GM18499 (cell line): ENCODE data around the gene MYMX.
"Not testable (repeated sequence)": the region's sequence is repeated elsewhere in the genome, so short reads cannot be mapped to it uniquely, and the experiment has no call there.

Source experiments
- ATAC-seq: cut with Tn5 transposase; IDR thresholded peaks from one replicate; pipeline ENCODE4 v1.9.1; 2021; ENCODE audit warnings: moderate number of reproducible peaks; ENCODE audit not compliant: insufficient read depth, unreplicated experiment

MYMX gene

GRCh38 chr6:44185953-44186634 lies 30.6 kb upstream of the MYMX start:
- ATAC-seq = no peak

GRCh38 chr6:44186635-44187025 lies 30.1 kb upstream of the MYMX start:
- no peak for ATAC-seq

DNA sequence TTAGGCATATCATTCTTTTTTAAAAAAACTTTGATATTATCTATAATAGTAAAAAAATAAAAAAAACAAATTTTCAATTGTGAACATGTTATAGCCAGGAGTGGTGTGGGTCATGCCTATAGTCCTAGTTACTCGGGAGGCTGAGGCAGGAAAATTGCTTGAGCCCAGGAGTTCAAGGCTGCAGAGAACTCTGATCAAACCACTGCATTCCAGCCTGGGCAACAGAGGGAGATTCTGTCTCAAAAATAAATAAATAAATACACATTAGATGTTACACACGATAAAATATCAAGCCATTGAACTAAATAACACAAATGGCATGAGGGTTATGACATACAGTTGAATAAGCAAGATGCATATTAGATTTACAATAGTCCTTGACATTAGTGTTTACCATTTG lies 27.9 kb upstream of the MYMX start:
- ATAC-seq = no peak

DNA sequence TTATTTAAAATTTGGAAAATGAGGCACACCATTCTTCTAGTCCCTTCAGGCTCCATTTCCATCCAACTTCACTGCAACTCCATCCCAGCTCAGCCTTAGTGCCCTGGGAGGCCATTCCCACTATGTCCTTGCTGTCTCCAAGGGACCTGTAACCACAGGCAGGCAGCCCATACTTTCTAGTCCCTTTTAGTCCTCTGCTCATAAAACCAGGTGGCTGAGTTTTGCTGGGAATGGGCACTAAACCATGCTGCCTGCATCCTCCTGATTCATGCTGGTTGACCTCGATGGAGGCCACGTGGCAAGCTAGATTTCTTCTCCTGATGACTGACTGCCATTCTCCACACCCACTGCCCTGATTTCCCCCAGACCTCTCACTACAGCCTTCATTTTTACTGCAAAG lies 27.5 kb upstream of the MYMX start:
- no peak for ATAC-seq

DNA sequence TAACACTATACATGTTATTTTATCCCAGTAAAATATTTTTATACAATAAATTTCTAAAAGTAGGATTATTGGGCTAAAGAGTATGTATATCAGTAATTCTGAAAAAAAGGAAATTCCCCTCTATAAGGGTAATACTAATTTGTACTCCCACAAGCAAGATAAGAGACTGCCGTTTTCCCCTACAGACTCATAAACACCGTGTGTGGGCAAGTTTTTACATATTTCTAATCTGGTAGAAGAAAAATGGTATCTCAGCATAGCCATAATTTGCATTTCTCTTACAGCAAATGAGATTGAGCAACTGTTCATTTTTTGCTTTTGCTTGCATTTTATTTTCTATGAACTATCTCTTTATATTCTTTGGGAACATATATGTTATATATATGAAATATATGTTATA lies 26.0 kb upstream of the MYMX start:
- no peak for ATAC-seq

DNA sequence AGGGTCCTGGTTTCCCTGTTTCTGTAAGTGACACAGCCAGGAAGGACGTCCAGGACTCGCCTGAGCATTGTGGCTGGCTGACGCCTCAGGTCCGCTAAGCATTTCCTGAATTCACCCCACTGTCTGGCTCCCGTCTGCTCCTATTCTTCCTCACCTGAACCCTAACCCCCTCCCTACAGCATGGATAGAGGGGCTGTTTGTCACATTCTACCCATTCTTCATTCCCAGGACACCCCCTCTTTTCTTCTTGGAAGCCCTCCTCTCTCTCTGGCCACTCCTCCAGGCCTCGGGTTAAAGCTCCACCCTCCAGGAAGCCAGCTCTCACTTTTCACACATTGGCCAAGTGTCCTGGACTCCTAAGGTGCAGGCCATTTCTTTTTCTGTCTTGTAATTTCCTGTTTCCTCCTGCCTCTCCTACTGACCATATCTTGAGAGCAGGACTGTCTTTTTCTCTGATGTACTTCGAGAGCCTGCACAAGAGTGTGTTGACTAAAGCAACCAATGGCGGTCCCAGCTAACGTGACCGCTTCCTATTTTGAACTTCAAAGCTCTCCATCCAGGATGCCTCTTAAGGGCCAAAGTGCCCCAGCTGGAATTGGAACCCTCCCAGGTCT lies 24.2 kb upstream of the MYMX start:
- no peak for ATAC-seq

- ATAC-seq = no peak
These were observed 23.3 kb upstream of the MYMX start for GRCh38 chr6:44193307-44193910.

DNA sequence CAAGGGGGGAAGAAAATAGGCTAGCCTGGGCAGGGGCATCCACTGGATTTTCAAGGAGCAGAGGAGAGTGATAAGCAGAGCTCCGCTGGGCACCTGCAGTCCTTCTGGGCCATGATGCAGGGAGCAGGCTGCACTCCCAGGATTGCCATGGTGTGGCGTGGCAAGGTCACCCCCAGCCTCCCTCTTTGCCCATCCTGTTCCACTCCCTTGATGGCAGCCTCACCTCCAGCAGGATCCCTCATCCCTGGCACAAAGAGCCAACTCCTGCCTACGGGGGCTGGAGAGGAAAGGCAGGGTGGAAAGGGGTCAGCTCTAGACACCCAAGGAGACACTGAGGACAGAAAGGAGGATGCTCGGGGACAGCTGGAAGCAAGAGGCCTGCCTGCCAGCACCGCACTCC lies 22.4 kb upstream of the MYMX start:
- ATAC-seq = no peak

DNA sequence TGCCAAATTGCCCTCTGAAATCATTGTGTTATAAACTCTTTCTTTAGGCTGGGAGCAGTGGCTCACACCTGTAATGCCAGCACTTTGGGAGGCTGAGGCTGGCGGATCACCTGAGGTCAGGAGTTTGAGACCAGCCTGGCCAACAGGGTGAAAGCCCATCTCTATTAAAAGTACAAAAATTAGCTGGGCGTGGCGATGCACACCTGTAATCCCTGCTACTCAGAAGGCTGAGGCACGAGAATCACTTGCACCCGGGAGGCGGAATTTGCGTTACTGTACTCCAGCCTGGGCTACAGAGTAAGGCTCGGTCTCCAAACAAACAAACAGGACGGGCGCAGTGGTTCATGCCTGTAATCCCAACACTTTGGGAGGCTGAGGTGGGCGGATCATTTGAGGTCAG lies 20.4 kb upstream of the MYMX start:
- not testable (repeated sequence) for ATAC-seq

GRCh38 chr6:44198684-44199083 lies 18.0 kb upstream of the MYMX start:
- no peak for ATAC-seq

- no peak for ATAC-seq
These were observed 16.8 kb upstream of the MYMX start for GRCh38 chr6:44199883-44200282.

DNA sequence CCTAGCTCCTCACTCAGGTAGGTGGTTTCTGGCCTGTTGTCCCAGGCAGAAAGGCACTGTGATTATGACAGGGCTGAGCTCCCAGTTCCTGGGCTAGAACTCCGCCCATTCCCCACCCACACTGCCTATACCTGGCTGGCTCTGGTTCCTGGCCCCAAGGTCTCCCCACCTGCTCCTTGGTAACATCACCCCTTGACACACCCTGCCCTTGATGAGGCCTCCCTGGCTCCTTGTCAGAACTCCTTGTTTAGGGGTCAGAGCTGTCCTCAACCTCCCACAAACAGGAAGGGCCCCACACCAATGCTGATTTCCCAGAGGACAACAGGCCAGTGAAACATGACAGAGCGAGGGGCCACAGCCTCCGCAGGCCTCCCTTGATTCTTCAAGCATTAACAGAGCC lies 15.5 kb upstream of the MYMX start:
- no peak for ATAC-seq

DNA sequence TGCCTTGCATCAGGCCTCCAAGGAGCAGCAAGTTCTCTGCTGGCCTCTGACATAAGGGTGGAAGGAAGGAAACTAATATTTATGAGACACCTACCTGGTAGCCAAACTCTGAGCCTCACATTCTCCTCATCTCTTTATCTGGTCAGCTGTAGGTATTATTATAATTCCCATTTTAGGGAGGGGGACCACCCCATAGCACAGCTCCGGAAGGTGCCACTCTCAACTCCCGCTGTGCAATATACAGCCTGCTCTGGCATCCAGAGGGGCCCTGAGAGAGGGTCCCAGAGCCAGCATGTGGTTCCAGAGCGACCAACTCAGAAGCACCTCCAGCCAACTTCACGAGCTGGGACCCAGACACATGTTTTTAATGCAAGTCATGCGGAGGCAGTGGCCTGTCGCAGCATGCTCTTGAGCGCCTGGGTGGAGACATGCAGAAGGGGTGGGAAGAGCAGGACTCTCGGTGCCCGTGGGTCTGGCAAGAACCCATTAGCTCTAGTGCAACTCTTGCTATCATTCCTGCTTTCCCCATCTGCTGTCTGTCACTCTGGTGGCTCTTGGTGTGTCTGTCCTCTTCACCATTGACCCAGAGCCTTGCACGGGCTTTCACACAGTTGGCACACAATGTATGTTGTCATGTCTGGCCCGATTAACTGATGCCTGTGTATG lies 15.0 kb upstream of the MYMX start:
- no peak for ATAC-seq

DNA sequence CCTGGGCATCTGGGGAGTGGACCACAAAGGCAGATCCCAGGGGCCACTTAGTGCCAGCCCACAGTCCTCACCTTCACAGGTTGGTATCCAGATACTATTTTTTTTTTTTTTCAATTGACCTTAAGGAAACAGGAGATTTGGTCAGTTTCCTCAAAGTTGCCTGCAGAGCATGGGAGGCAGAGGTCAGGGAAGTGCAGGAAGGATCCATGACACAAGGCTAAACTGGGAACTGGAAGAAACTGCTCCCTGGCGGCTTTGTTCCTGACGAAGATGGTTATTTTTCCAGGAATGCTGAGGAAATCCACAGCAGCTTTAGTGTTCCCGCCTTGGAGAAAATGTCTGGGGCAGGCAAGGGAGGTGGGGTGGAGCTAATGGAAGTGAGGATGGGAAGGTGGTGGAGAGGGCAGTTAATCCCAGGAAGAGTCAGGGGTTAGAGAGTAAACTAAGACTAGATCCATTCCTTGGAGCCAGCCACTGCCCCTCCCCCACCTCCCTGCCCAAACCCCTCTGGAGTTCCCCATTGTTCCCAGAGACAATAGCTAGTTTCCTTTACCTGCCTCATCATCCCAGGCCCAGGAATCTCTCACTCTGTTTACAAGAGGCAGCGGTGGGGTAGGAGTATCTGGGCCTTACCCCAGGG lies 14.3 kb upstream of the MYMX start:
- ATAC-seq = no peak

DNA sequence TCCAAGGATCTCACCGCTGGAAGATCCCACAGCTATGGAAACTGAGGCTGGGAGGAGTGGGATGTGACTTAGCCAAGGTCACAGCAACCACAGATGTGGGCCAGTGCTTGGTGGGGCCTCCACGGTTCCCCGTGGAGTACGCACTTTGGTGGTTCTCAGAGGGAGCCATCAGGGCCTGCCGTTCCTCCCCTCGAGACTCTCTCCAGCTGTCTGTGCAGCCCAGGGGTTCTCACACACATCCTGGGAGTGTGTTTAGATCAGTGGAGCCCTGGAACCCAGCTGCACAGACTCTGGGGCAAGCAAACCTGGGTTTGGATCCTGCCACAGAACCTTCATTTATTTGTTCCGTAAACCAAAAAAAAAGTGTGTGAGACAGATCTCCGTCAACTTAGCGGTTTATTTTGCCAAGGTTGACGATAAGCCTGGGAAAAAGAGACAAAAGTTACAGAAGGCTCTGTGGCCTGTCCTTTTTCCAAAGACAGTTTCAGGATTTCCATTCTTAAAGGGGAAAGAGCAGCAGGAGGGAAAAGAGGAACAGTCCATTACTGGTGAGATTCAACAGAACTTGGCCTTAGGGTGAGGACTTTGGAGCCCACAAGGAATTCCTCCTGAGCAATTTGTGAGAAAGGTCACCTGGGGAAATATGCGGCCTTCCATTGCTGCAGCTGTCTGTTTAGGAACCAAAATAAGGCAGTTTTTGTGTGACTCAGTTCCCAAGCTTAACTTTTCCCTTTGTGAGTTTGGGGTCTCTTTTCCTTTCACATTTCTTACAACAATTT lies 13.6 kb upstream of the MYMX start:
- ATAC-seq = no peak

DNA sequence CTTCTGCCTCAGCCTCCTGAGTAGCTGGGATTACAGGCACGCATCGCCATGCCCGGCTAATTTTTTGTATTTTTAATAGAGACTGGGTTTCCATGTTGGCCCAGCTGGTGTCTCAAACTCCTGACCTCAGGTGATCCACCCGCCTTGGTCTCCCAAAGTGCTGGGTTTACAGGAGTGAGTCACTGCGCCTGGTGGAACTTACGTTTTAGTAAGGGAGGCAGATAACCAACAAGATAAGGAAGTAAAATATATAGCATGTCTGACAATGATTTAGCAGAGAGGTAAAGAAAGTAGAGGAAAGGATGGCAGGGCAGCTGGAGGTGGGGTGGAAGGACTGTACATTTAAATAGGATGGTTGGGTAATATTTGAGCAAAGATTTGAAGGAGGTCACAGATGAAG lies 12.8 kb upstream of the MYMX start:
- ATAC-seq = no peak

- no peak for ATAC-seq
These were observed 8.8 kb upstream of the MYMX start for GRCh38 chr6:44207966-44208365.

DNA sequence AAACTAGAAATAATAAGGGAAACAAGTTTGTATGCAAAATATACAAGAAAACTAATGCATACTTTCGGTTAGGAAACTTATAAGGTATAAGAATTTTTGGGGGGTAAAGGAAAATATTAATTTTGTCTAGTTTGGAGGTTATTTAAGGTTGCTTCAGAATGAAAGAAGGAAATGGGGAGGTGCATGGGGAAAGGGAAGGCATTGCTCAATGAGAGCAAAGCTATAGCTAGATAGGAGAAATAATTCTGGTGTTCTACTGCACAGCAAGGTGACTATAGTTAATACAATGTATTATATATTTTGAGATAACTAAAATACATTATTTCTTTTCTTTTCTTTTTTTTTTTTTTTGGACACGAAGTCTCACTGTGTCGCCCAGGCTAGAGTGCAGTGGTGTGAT lies 5.4 kb upstream of the MYMX start:
- ATAC-seq = no peak

- ATAC-seq = no peak
These were observed 2.4 kb upstream of the MYMX start for GRCh38 chr6:44214307-44214706.
